Fibroblast of pulmonary artery (primary cell): ENCODE data around the gene RAB6A.
A peak's percentile ranks its signal among the peaks of the same experiment; 100 is the strongest.

ENCODE experiments used
- DNase-seq: peaks from one replicate; pipeline ENCODE4 v3.0.0-alpha.2; 2010; ENCODE audit warnings: low read depth
- H3K4me3 ChIP-seq: replicated peaks from 2 replicates; pipeline ENCODE4 v1.5.1; 2011; ENCODE audit warnings: low read depth, mild to moderate bottlenecking, control low read depth, low read length, moderate library complexity
- CTCF ChIP-seq: IDR thresholded peaks from 2 replicates; pipeline ENCODE4 v1.5.1; 2011; ENCODE audit warnings: mild to moderate bottlenecking, control low read depth, low read length, inconsistent platforms; ENCODE audit errors: missing control alignments

The RAB6A gene

GRCh38 chr11:73648571-73649046, 112.3 kb downstream of the RAB6A start:
- DNase-seq: no peak
- TF ChIP-seq CTCF: no peak

GRCh38 chr11:73648121-73648520, 112.8 kb downstream of the RAB6A start:
- no peak overlapping the region for H3K4me3 ChIP-seq
- DNase-seq: no peak

More at GRCh38 chr11:73648571-73649046, 112.3 kb downstream of the RAB6A start:
- H3K4me3 ChIP-seq: no peak overlapping the region

GRCh38 chr11:73647459-73648100, 113.3 kb downstream of the RAB6A start:
- H3K4me3 ChIP-seq: peak overlapping the region; percentile 4
- peak; percentile 82 for DNase-seq
- TF ChIP-seq CTCF: no peak

More at GRCh38 chr11:73648121-73648520, 112.8 kb downstream of the RAB6A start:
- TF ChIP-seq CTCF: no peak

- no peak within 1 kb of the TSS for H3K4me3 ChIP-seq
- no peak for TF ChIP-seq CTCF
- peak; percentile 22 for DNase-seq
Measured at GRCh38 chr11:73645972-73646631, 114.8 kb downstream of the RAB6A start, which contains the start of gene PLEKHB1. TSS of gene PLEKHB1 (plus strand) at chr11:73646581. CDS start at chr11:73646609, 28 bp downstream.

GRCh38 chr11:73645121-73645969, 115.5 kb downstream of the RAB6A start:
- no peak for TF ChIP-seq CTCF

GRCh38 chr11:73641668-73642067, 119.2 kb downstream of the RAB6A start:
- no peak for TF ChIP-seq CTCF
- DNase-seq: no peak
- H3K4me3 ChIP-seq: no peak overlapping the region

More at GRCh38 chr11:73645121-73645969, 115.5 kb downstream of the RAB6A start:
- H3K4me3 ChIP-seq: no peak overlapping the region
- DNase-seq: no peak
